Kidney epithelial cell (primary cell): ENCODE measurements around the gene NEK5. TPM values are rescaled to one million over a fixed set of nuclear protein-coding genes. Genes with fewer than 3 reads are reported as not detected.
"Not testable (repeated sequence)": the region's sequence is repeated elsewhere in the genome, so short reads cannot be mapped to it uniquely, and the experiment has no call there.

Source experiments
- DNase-seq: peaks from one replicate; pipeline ENCODE4 v3.0.0-alpha.2; 2010; ENCODE audit warnings: low read depth
- H3K27me3 ChIP-seq: 2 replicates; pipeline ENCODE4 v1.6.0; 2011; ENCODE audit warnings: low read length; ENCODE audit not compliant: control insufficient read depth, insufficient read depth
- H3K36me3 ChIP-seq: 2 replicates; pipeline ENCODE4 v1.5.1; 2011; ENCODE audit warnings: low read length; ENCODE audit not compliant: control insufficient read depth, insufficient read depth
- H3K4me3 ChIP-seq: 2 replicates; pipeline ENCODE4 v1.5.1; 2011; ENCODE audit warnings: low read depth, mild to moderate bottlenecking, control low read depth, low read length
- CTCF ChIP-seq: IDR thresholded peaks from 2 replicates; pipeline ENCODE4 v1.5.1; 2011; ENCODE audit warnings: mild to moderate bottlenecking, moderate library complexity, low read length, control low read depth, inconsistent platforms; ENCODE audit not compliant: insufficient read depth, poor library complexity, severe bottlenecking
- total RNA-seq: library from RNA; depleted of rRNA; stranded (reverse); fragments of >200 nt; gene quantifications from 2 replicates; pipeline ENCODE4 v1.2.3, GENCODE V29; 2015

The NEK5 gene
- total RNA-seq, 1 donor from 2014 or later: 0.33 TPM

- no peak for DNase-seq
- no peaks in the 10 kb centered on the region for H3K36me3 ChIP-seq
- TF ChIP-seq CTCF: no peak
- no peak overlapping the region for H3K4me3 ChIP-seq
- no peaks in the 10 kb centered on the region for H3K27me3 ChIP-seq
Observed at GRCh38 chr13:52109116-52109670, 19.7 kb downstream of the NEK5 start.

- no peak overlapping the region for H3K4me3 ChIP-seq
- no peak for DNase-seq
- TF ChIP-seq CTCF: no peak
- no peaks in the 10 kb centered on the region for H3K27me3 ChIP-seq
- H3K36me3 ChIP-seq: no peaks in the 10 kb centered on the region
Observed at GRCh38 chr13:52105841-52106240, 23.0 kb downstream of the NEK5 start.

- DNase-seq: no peak
- Histone ChIP-seq H3K4me3 (no peak overlapping the region), H3K27me3 (no peaks in the 10 kb centered on the region), H3K36me3 (no peaks in the 10 kb centered on the region)
- TF ChIP-seq CTCF: no peak
Observed at GRCh38 chr13:52104624-52105023, 24.2 kb downstream of the NEK5 start.

GRCh38 chr13:52103386-52103785 is 25.5 kb downstream of the NEK5 start:
- no peaks in the 10 kb centered on the region for H3K27me3 ChIP-seq
- no peaks in the 10 kb centered on the region for H3K36me3 ChIP-seq
- no peak for TF ChIP-seq CTCF
- no peak overlapping the region for H3K4me3 ChIP-seq
- DNase-seq: no peak

GRCh38 chr13:52102423-52102822 is 26.4 kb downstream of the NEK5 start:
- not testable (repeated sequence) for H3K27me3 ChIP-seq, H3K4me3 ChIP-seq, DNase-seq, H3K36me3 ChIP-seq

GRCh38 chr13:52097197-52097596 is 31.7 kb downstream of the NEK5 start:
- no peak for DNase-seq
- no peak overlapping the region for H3K4me3 ChIP-seq
- no peaks in the 10 kb centered on the region for H3K36me3 ChIP-seq
- H3K27me3 ChIP-seq: no peaks in the 10 kb centered on the region
- TF ChIP-seq CTCF: no peak

- no peak for TF ChIP-seq CTCF
- Histone ChIP-seq H3K4me3 (no peak overlapping the region), H3K27me3 (no peaks in the 10 kb centered on the region), H3K36me3 (no peaks in the 10 kb centered on the region)
- DNase-seq: no peak
Observed at GRCh38 chr13:52096748-52097147, 32.1 kb downstream of the NEK5 start.
